Measurements from ENCODE around the gene MECP2. TPM values are rescaled to one million over a fixed set of nuclear protein-coding genes. Genes with fewer than 3 reads are reported as not detected.

MECP2 gene
- total RNA-seq, 1 experiment from 2014 or later, result 88.9 TPM

GRCh38 chrX:154135458-154136229, 38.1 kb upstream of the MECP2 start:
- H3K27ac ChIP-seq (ENCODE audit: low read length), result no peak overlapping the region
- ChIA-PET CTCF (no interaction called here), POLR2A (interaction anchor here (0.6 kb wide), 1 partner anchor 20 kb away, joined by 4 read pairs; no protein-coding TSS in a partner anchor)
- no peaks in the 10 kb centered on the region for H3K36me3 ChIP-seq (ENCODE audit: control insufficient read depth, insufficient read depth, low read length)
- ATAC-seq (no peak), DNase-seq (ENCODE audit: low read depth, low spot score) (no peak)
- BruUV-seq (replicated peaks), result no TSS peak
- no peaks in the 10 kb centered on the region for H3K4me1 ChIP-seq (ENCODE audit: control insufficient read depth, insufficient read depth, low read length)
- in situ Hi-C loops (cut with HindIII; ENCODE audit: low pct_unique_long_range_greater_than_20kb, low sequenced_read_pairs) (no loop called here), intact Hi-C loops (cut with micrococcal nuclease; ENCODE audit: unreplicated experiment) (no loop called here)
- no peak overlapping the region for H3K4me3 ChIP-seq (ENCODE audit: low read depth in 2 of 2, low read length in 2 of 2)
- H3K27me3 ChIP-seq (ENCODE audit: control insufficient read depth, insufficient read depth, low read length), result no peaks in the 10 kb centered on the region
- TF ChIP-seq TCF7L2 (IDR thresholded peaks at IDR 0.05; ENCODE audit: low read depth, low read length) (no peak), POLR2AphosphoS5 (IDR thresholded peaks at IDR 0.05; ENCODE audit: low read depth, low read length) (no peak), CTCF (IDR thresholded peaks at IDR 0.05) (no peak), SIN3A (IDR thresholded peaks at IDR 0.05; ENCODE audit: borderline replicate concordance, insufficient read depth, low read depth, low read length) (no peak)
- TF ChIP-seq, protein P1, sequence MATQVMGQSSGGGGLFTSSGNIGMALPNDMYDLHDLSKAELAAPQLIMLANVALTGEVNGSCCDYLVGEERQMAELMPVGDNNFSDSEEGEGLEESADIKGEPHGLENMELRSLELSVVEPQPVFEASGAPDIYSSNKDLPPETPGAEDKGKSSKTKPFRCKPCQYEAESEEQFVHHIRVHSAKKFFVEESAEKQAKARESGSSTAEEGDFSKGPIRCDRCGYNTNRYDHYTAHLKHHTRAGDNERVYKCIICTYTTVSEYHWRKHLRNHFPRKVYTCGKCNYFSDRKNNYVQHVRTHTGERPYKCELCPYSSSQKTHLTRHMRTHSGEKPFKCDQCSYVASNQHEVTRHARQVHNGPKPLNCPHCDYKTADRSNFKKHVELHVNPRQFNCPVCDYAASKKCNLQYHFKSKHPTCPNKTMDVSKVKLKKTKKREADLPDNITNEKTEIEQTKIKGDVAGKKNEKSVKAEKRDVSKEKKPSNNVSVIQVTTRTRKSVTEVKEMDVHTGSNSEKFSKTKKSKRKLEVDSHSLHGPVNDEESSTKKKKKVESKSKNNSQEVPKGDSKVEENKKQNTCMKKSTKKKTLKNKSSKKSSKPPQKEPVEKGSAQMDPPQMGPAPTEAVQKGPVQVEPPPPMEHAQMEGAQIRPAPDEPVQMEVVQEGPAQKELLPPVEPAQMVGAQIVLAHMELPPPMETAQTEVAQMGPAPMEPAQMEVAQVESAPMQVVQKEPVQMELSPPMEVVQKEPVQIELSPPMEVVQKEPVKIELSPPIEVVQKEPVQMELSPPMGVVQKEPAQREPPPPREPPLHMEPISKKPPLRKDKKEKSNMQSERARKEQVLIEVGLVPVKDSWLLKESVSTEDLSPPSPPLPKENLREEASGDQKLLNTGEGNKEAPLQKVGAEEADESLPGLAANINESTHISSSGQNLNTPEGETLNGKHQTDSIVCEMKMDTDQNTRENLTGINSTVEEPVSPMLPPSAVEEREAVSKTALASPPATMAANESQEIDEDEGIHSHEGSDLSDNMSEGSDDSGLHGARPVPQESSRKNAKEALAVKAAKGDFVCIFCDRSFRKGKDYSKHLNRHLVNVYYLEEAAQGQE (IDR thresholded peaks at IDR 0.05; ENCODE audit: insufficient read depth in 1 of 2, low read depth in 2 of 2, low read length in 1 of 2), result no peak
- H3K9me3 ChIP-seq (ENCODE audit: control insufficient read depth, insufficient read depth, low read depth, low read length), result no peaks in the 10 kb centered on the region

DNA sequence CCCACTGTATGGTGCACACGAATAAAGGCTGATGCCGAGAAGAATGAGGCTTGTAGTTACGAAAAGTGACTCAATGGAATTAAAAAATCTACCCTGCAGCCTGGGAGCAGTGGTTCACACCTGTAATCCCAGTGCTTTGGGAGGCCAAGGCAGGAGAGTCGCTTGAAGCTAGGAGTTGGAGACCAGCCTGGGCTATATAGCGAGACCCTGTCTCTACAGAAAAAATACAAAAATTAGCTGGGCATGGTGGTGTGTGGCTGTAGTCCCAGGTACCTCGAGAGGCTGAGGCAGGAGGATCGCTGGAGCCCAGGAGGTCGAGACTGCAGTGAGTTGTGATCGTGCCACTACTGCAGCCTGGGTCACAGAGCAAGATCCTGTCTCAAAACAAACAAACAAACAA, 34.8 kb upstream of the MECP2 start:
- BruUV-seq (replicated peaks), result no TSS peak
- ChIA-PET CTCF (no interaction called here), POLR2A (no interaction called here)
- Histone ChIP-seq H3K4me1 (ENCODE audit: control insufficient read depth, insufficient read depth, low read length) (no peaks in the 10 kb centered on the region), H3K27ac (ENCODE audit: low read length) (no peak overlapping the region), H3K36me3 (ENCODE audit: control insufficient read depth, insufficient read depth, low read length) (no peaks in the 10 kb centered on the region), H3K4me3 (ENCODE audit: low read depth in 2 of 2, low read length in 2 of 2) (no peak overlapping the region), H3K27me3 (ENCODE audit: control insufficient read depth, insufficient read depth, low read length) (no peaks in the 10 kb centered on the region), H3K9me3 (ENCODE audit: control insufficient read depth, insufficient read depth, low read depth, low read length) (no peaks in the 10 kb centered on the region)
- DNase-seq (ENCODE audit: low read depth, low spot score) (no peak), ATAC-seq (no peak)
- in situ Hi-C loops (cut with HindIII; ENCODE audit: low pct_unique_long_range_greater_than_20kb, low sequenced_read_pairs) (no loop called here), intact Hi-C loops (cut with micrococcal nuclease; ENCODE audit: unreplicated experiment) (no loop called here)
- TF ChIP-seq, protein P1 (IDR thresholded peaks at IDR 0.05; ENCODE audit: insufficient read depth in 1 of 2, low read depth in 2 of 2, low read length in 1 of 2), result no peak
- TF ChIP-seq POLR2AphosphoS5 (IDR thresholded peaks at IDR 0.05; ENCODE audit: low read depth, low read length), result no peak
- TF ChIP-seq TCF7L2 (IDR thresholded peaks at IDR 0.05; ENCODE audit: low read depth, low read length), result no peak
- no peak for TF ChIP-seq CTCF (IDR thresholded peaks at IDR 0.05)
- TF ChIP-seq SIN3A (IDR thresholded peaks at IDR 0.05; ENCODE audit: borderline replicate concordance, insufficient read depth, low read depth, low read length), result no peak
